ENCODE results near the gene LHFPL6.

LHFPL6 gene

GRCh38 chr13:39590466-39591036 is 12.4 kb downstream of the LHFPL6 start:
- no peak for DNase-seq

GRCh38 chr13:39588384-39588783 is 14.6 kb downstream of the LHFPL6 start:
- no peak for DNase-seq

- no peak for DNase-seq
These were observed 15.1 kb downstream of the LHFPL6 start for GRCh38 chr13:39587939-39588338.

- DNase-seq = no peak
These were observed 15.9 kb downstream of the LHFPL6 start for GRCh38 chr13:39586958-39587605.

- no peak for DNase-seq
These were observed 16.8 kb downstream of the LHFPL6 start for GRCh38 chr13:39586151-39586550.

- no peak for DNase-seq
These were observed 17.8 kb downstream of the LHFPL6 start for GRCh38 chr13:39585219-39585618.

- DNase-seq = no peak
These were observed 22.0 kb downstream of the LHFPL6 start for GRCh38 chr13:39580881-39581575.

- no peak for DNase-seq
These were observed 24.1 kb downstream of the LHFPL6 start for GRCh38 chr13:39578821-39579291.

- DNase-seq = no peak
These were observed 25.0 kb downstream of the LHFPL6 start for GRCh38 chr13:39577838-39578491.

GRCh38 chr13:39577203-39577602 is 25.8 kb downstream of the LHFPL6 start:
- no peak for DNase-seq

GRCh38 chr13:39575641-39576238 is 27.3 kb downstream of the LHFPL6 start:
- DNase-seq = no peak

GRCh38 chr13:39571502-39572092 is 31.4 kb downstream of the LHFPL6 start:
- no peak for DNase-seq

GRCh38 chr13:39567569-39567968 is 35.4 kb downstream of the LHFPL6 start:
- DNase-seq = no peak

GRCh38 chr13:39566216-39566869 is 36.6 kb downstream of the LHFPL6 start:
- no peak for DNase-seq

GRCh38 chr13:39565036-39565949 is 37.7 kb downstream of the LHFPL6 start:
- DNase-seq = no peak

GRCh38 chr13:39563470-39563735 is 39.6 kb downstream of the LHFPL6 start:
- no peak for DNase-seq

- DNase-seq = no peak
These were observed 41.0 kb downstream of the LHFPL6 start for GRCh38 chr13:39561971-39562370.

- no peak for DNase-seq
These were observed 43.1 kb downstream of the LHFPL6 start for GRCh38 chr13:39559847-39560246.

- DNase-seq = no peak
These were observed 45.6 kb downstream of the LHFPL6 start for GRCh38 chr13:39557285-39557955.

GRCh38 chr13:39556866-39557265 is 46.1 kb downstream of the LHFPL6 start:
- DNase-seq = no peak

- DNase-seq = no peak
These were observed 48.6 kb downstream of the LHFPL6 start for GRCh38 chr13:39554371-39554770.

All from CD4-positive, alpha-beta T cell treated with Interleukin-21 for 1 hour (primary cell).